HEK293 (cell line): ENCODE measurements around the gene ZBTB1.

ENCODE experiments used
- CTCF ChIA-PET: fragments of 350-600 bp; formaldehyde crosslinking; extraction: SDS; loops from one replicate; lab custom pipeline; 2021; ENCODE audit warnings: antibody characterized with exemption; lab: Yijun Ruan, JAX
- POLR2A ChIA-PET: fragments of 300-600 bp; formaldehyde crosslinking; extraction: SDS; loops from one replicate; lab custom pipeline; 2020; ENCODE audit warnings: antibody characterized with exemption, inconsistent platforms; lab: Yijun Ruan, JAX
- H3K27ac ChIP-seq: fragments of 200-500 bp; sonication (Bioruptor generic); 2 replicates; pipeline ENCODE4 v1.5.1; 2014; ENCODE audit warnings: low read depth, low read length, control low read depth, inconsistent platforms; ENCODE audit errors: extremely low read depth
- H3K36me3 ChIP-seq, 2 experiments: fragments of 200-500 bp in 1 of 2; sonication (Bioruptor generic) in 1 of 2; 1 replicate in 1 of 2; 2 replicates in 1 of 2; pipeline ENCODE4 v1.5.1; 2014 to 2017; ENCODE audit warnings: inconsistent platforms in 2 of 2, low read length in 2 of 2; ENCODE audit not compliant: control insufficient read depth in 2 of 2, insufficient read depth in 1 of 2
- H3K4me1 ChIP-seq: fragments of 200-500 bp; sonication (Bioruptor generic); 2 replicates; pipeline ENCODE4 v1.5.1; 2014; ENCODE audit warnings: mild to moderate bottlenecking, low read length, inconsistent platforms; ENCODE audit not compliant: control insufficient read depth, insufficient read depth
- H3K4me3 ChIP-seq: 2 replicates; pipeline ENCODE4 v1.5.1; 2011; ENCODE audit warnings: low read depth, mild to moderate bottlenecking, control low read depth, low read length, moderate library complexity
- H3K9me3 ChIP-seq: fragments of 200-500 bp; sonication (Bioruptor generic); 2 replicates; pipeline ENCODE4 v1.5.1; 2014; ENCODE audit warnings: low read depth, low read length, inconsistent platforms; ENCODE audit not compliant: control insufficient read depth, insufficient read depth
- FEZF1 ChIP-seq: fragments of 450-650 bp; formaldehyde crosslinking; IDR thresholded peaks from 2 replicates; pipeline ENCODE4 v1.5.1; 2016; ENCODE audit warnings: missing biosample characterization, missing genetic modification characterization
- GLI2 ChIP-seq: fragments of 450-650 bp; formaldehyde crosslinking; IDR thresholded peaks from 2 replicates; pipeline ENCODE4; 2017; ENCODE audit warnings: missing biosample characterization, missing genetic modification characterization, low read depth, borderline replicate concordance
- GLI4 ChIP-seq: fragments of 450-650 bp; formaldehyde crosslinking; IDR thresholded peaks from 2 replicates; pipeline ENCODE4 v1.5.1; 2016; ENCODE audit warnings: missing biosample characterization, missing genetic modification characterization
- IKZF3 ChIP-seq: fragments of 450-650 bp; IDR thresholded peaks from 2 replicates; pipeline ENCODE4 v1.5.0; 2018; ENCODE audit warnings: missing biosample characterization, mild to moderate bottlenecking, missing genetic modification characterization, moderate library complexity
- OSR2 ChIP-seq: fragments of 450-650 bp; formaldehyde crosslinking; IDR thresholded peaks from 2 replicates; pipeline ENCODE4 v1.5.1; 2016; ENCODE audit warnings: missing biosample characterization, missing genetic modification characterization
- PRDM6 ChIP-seq: fragments of 450-650 bp; formaldehyde crosslinking; IDR thresholded peaks from 2 replicates; pipeline ENCODE4 v1.5.1; 2017; ENCODE audit warnings: missing biosample characterization, missing genetic modification characterization
- RBAK ChIP-seq: fragments of 450-650 bp; formaldehyde crosslinking; IDR thresholded peaks from 2 replicates; pipeline ENCODE4 v1.5.1; 2016; ENCODE audit warnings: missing biosample characterization, missing genetic modification characterization
- WT1 ChIP-seq: fragments of 450-650 bp; formaldehyde crosslinking; IDR thresholded peaks from 2 replicates; pipeline ENCODE4 v1.5.1; 2016; ENCODE audit warnings: missing biosample characterization, missing genetic modification characterization
- ZBTB48 ChIP-seq: fragments of 450-650 bp; formaldehyde crosslinking; IDR thresholded peaks from 2 replicates; pipeline ENCODE4 v1.5.1; 2016; ENCODE audit warnings: missing biosample characterization, missing genetic modification characterization
- ZFP41 ChIP-seq: fragments of 450-650 bp; formaldehyde crosslinking; IDR thresholded peaks from 2 replicates; pipeline ENCODE4 v1.5.1; 2016; ENCODE audit warnings: missing biosample characterization, missing genetic modification characterization, borderline replicate concordance
- ZIC2 ChIP-seq: fragments of 450-650 bp; formaldehyde crosslinking; IDR thresholded peaks from 2 replicates; pipeline ENCODE4 v1.5.1; 2016; ENCODE audit warnings: missing biosample characterization, missing genetic modification characterization
- ZNF292 ChIP-seq: fragments of 450-650 bp; formaldehyde crosslinking; IDR thresholded peaks from 2 replicates; pipeline ENCODE4 v1.5.1; 2016; ENCODE audit warnings: low read depth, missing biosample characterization, missing genetic modification characterization, borderline replicate concordance
- ZNF302 ChIP-seq: fragments of 450-650 bp; formaldehyde crosslinking; IDR thresholded peaks from 2 replicates; pipeline ENCODE4 v1.5.1; 2016; ENCODE audit warnings: missing biosample characterization, missing genetic modification characterization, low read depth
- ZNF324 ChIP-seq: fragments of 450-650 bp; formaldehyde crosslinking; IDR thresholded peaks from 2 replicates; pipeline ENCODE4 v1.5.1; 2016; ENCODE audit warnings: missing biosample characterization, missing genetic modification characterization
- ZNF362 ChIP-seq: fragments of 450-650 bp; formaldehyde crosslinking; IDR thresholded peaks from 2 replicates; pipeline ENCODE4 v1.5.1; 2016; ENCODE audit warnings: missing biosample characterization, missing genetic modification characterization
- ZNF530 ChIP-seq: fragments of 450-650 bp; formaldehyde crosslinking; IDR thresholded peaks from 2 replicates; pipeline ENCODE4 v1.5.1; 2016; ENCODE audit warnings: low read depth, missing biosample characterization, missing genetic modification characterization
- ZNF623 ChIP-seq: fragments of 450-650 bp; formaldehyde crosslinking; IDR thresholded peaks from 2 replicates; pipeline ENCODE4 v1.5.1; 2016; ENCODE audit warnings: missing biosample characterization, missing genetic modification characterization
- ZNF76 ChIP-seq: fragments of 450-650 bp; formaldehyde crosslinking; IDR thresholded peaks from 2 replicates; pipeline ENCODE4; 2016; ENCODE audit warnings: low read depth, missing biosample characterization, missing genetic modification characterization, borderline replicate concordance
- ZSCAN4 ChIP-seq: fragments of 450-650 bp; formaldehyde crosslinking; IDR thresholded peaks from 2 replicates; pipeline ENCODE4 v1.5.1; 2017; ENCODE audit warnings: missing biosample characterization, missing genetic modification characterization

ZBTB1 gene

GRCh38 chr14:64474041-64474440, 30.5 kb upstream of the ZBTB1 start:
- POLR2A ChIA-PET: interaction anchor here (1.1 kb wide), 1 partner anchor 31 kb away, joined by 3 read pairs; the partner anchor contains the start of gene ZBTB1

GRCh38 chr14:64474698-64475097, 29.9 kb upstream of the ZBTB1 start:
- Histone ChIP-seq H3K9me3 (no peaks in the 10 kb centered on the region), H3K27ac (no peak overlapping the region), H3K36me3 (no peaks in the 10 kb centered on the region), H3K4me1 (peaks cover 11% of the 10 kb centered on the region; the same call in 1 of the 2 replicates), H3K4me3 (no peak overlapping the region)
- POLR2A ChIA-PET: interaction anchor here (0.7 to 1.1 kb wide), 2 partner anchors 30 to 109 kb away, joined by 3 read pairs; partner anchors contain the start of gene ZBTB1
- CTCF ChIA-PET: interaction anchor here (0.5 to 1.2 kb wide), 2 partner anchors 128 to 130 kb away, joined by 3 to 7 read pairs; no protein-coding TSS in a partner anchor
- no peak for TF ChIP-seq ZFP41 (tag by site-specific recombination)
- no peak for TF ChIP-seq ZNF623

More at GRCh38 chr14:64474041-64474440, 30.5 kb upstream of the ZBTB1 start:
- Histone ChIP-seq H3K4me1 (peaks cover 11% of the 10 kb centered on the region; the same call in 1 of the 2 replicates), H3K36me3 (no peaks in the 10 kb centered on the region), H3K9me3 (no peaks in the 10 kb centered on the region), H3K27ac (no peak overlapping the region), H3K4me3 (no peak overlapping the region)
- CTCF ChIA-PET: interaction anchor here (0.6 kb wide), 1 partner anchor 437 kb away, joined by 5 read pairs; no protein-coding TSS in a partner anchor
- TF ChIP-seq OSR2 (tag by site-specific recombination) (peak; percentile 27; the same call in 1 of the 2 replicates), ZNF362 (no peak), ZIC2 (tag by site-specific recombination) (peak; percentile 48), ZNF302 (tag by site-specific recombination) (no peak), IKZF3 (tag by site-specific recombination) (no peak), FEZF1 (tag by site-specific recombination) (0 out of 2 replicates have a peak, but pooled peaks have one; percentile 19), ZNF292 (tag by site-specific recombination) (no peak), ZNF324 (tag by site-specific recombination) (no peak), PRDM6 (no peak; the same call in 1 of the 2 replicates), WT1 (tag by site-specific recombination) (peak; percentile 61; the same call in 1 of the 2 replicates), ZSCAN4 (tag by site-specific recombination) (no peak), ZNF530 (tag by site-specific recombination) (no peak), GLI4 (tag by site-specific recombination) (no peak), ZNF76 (tag by site-specific recombination) (no peak), GLI2 (no peak), RBAK (tag by site-specific recombination) (no peak), ZBTB48 (tag by site-specific recombination) (0 out of 2 replicates have a peak, but pooled peaks have one; percentile 18)
